NB4 (cell line): ENCODE measurements around the gene ZMAT5.

Experiments used
- DNase-seq: peaks from one replicate; pipeline ENCODE4 v3.0.0; 2010; ENCODE audit warnings: low read depth
- H3K4me3 ChIP-seq: one replicate; pipeline ENCODE4 v1.5.1; 2011; ENCODE audit warnings: mild to moderate bottlenecking, low read depth, low read length, moderate library complexity
- CTCF ChIP-seq: IDR thresholded peaks from one replicate; pipeline ENCODE4 v1.5.1; 2012; ENCODE audit warnings: low read depth, low read length
- MYC ChIP-seq: IDR thresholded peaks from 2 replicates; pipeline ENCODE4 v1.6.1; 2011; ENCODE audit warnings: low read depth, low read length
- POLR2A ChIP-seq: IDR thresholded peaks from 2 replicates; pipeline ENCODE4 v1.6.1; 2011; ENCODE audit warnings: mild to moderate bottlenecking; ENCODE audit not compliant: insufficient read length; ENCODE audit errors: extremely low read depth
- TF ChIP-seq, protein P1 (sequence below): IDR thresholded peaks from 2 replicates; pipeline ENCODE4 v1.6.1; 2011; ENCODE audit warnings: low read depth, low read length

ZMAT5 gene

GRCh38 chr22:29727131-29727523 is 39.7 kb downstream of the ZMAT5 start:
- TF ChIP-seq, protein P1, sequence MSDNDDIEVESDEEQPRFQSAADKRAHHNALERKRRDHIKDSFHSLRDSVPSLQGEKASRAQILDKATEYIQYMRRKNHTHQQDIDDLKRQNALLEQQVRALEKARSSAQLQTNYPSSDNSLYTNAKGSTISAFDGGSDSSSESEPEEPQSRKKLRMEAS, result peak; percentile 85
- TF ChIP-seq MYC, result no peak; the same call in 1 of the 2 replicates
- peak; percentile 24 for TF ChIP-seq CTCF
- no peak for TF ChIP-seq POLR2A
- peak; percentile 67 for DNase-seq

DNA sequence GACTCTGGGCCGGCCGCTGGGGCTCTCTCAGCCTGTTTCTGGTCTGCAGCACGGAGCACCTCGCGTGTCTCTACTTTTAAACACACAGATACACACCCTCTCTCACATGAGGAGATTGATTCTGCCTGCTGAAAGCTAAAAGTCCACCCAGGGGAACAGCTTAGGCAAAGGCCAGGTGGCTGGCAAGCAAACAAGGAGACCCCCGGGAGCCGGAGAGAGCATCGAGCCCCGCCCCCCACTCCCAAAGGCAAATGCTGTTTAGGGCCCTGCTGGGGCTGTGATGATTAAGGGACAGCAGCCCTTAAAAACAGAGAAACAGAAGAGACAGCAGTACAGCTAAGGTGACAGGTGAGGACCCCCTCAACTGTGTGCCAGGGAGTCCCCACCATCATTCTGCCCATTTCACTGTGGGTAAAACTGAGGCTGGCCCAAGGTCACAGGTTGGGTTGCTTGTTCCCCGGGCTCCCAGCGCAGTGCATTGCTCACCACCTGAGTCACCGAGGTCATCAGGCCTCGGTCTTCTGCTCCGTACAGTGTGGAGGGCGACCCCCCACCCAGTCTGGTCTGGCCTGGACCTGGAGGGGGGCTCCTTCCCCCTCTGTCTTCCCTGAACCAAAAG is 40.2 kb downstream of the ZMAT5 start:
- TF ChIP-seq POLR2A (no peak), MYC (no peak)
- TF ChIP-seq, protein P1, result no peak
- no peak for DNase-seq
- H3K4me3 ChIP-seq, result no peak overlapping the region

More at GRCh38 chr22:29727131-29727523, 39.7 kb downstream of the ZMAT5 start:
- no peak overlapping the region for H3K4me3 ChIP-seq

GRCh38 chr22:29726106-29726505 is 40.7 kb downstream of the ZMAT5 start:
- DNase-seq, result no peak
- H3K4me3 ChIP-seq, result no peak overlapping the region
- TF ChIP-seq, protein P1, result no peak
- TF ChIP-seq CTCF (no peak), POLR2A (no peak), MYC (no peak)

- no peak for TF ChIP-seq POLR2A
- no peak for TF ChIP-seq MYC
- no peak for TF ChIP-seq CTCF
- TF ChIP-seq, protein P1, result no peak
- no peak overlapping the region for H3K4me3 ChIP-seq
- DNase-seq, result no peak
These were observed 42.0 kb downstream of the ZMAT5 start for GRCh38 chr22:29724843-29725242.

DNA sequence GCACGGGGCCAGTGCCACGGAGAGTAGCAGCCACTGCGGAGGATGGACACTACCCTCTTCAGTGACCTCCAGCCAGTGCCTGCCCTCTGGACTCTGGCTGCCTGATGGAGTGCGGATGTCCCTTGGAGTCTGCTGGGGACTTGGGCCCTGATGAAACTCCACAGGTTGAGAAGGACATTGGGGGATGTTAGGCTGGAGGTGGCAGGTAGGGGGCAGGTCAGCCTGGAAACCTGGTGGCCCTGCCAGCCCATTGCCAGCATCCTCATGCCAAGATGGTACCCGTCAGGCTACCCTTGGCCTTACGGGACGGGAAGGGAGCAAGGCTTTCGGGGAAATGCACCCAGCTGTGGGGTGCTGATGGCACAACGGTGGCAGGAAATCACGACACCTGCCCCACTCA is 43.0 kb downstream of the ZMAT5 start:
- no peak overlapping the region for H3K4me3 ChIP-seq
- DNase-seq, result no peak
- TF ChIP-seq MYC (no peak), CTCF (no peak), POLR2A (no peak)
- TF ChIP-seq, protein P1, result no peak

- H3K4me3 ChIP-seq, result no peak overlapping the region
- DNase-seq, result no peak
- no peak for TF ChIP-seq MYC
- no peak for TF ChIP-seq POLR2A
- TF ChIP-seq, protein P1, result no peak
- no peak for TF ChIP-seq CTCF
These were observed 44.2 kb downstream of the ZMAT5 start for GRCh38 chr22:29722587-29722986.
